SK-N-SH (cell line): ENCODE measurements around the gene GFOD2.

ENCODE experiments used
- CHD2 ChIP-seq: fragments of 150-350 bp; IDR thresholded peaks from 2 replicates; pipeline ENCODE4 v1.6.1; 2018; ENCODE audit warnings: low read length; ENCODE audit not compliant: partially characterized antibody
- CTCF ChIP-seq: fragments of 200-600 bp; sonication (generic); IDR thresholded peaks from 2 replicates; pipeline ENCODE4 v1.6.1; 2017; ENCODE audit warnings: antibody characterized with exemption, mild to moderate bottlenecking, moderate library complexity
- RCOR1 ChIP-seq: fragments of 150-350 bp; IDR thresholded peaks from 2 replicates; pipeline ENCODE4 v1.6.1; 2017; ENCODE audit warnings: antibody characterized with exemption, low read length
- RFX5 ChIP-seq: IDR thresholded peaks from 2 replicates; pipeline ENCODE4 v1.6.1; 2012; ENCODE audit warnings: mild to moderate bottlenecking, improper control_type of control experiment, low read length

DNA sequence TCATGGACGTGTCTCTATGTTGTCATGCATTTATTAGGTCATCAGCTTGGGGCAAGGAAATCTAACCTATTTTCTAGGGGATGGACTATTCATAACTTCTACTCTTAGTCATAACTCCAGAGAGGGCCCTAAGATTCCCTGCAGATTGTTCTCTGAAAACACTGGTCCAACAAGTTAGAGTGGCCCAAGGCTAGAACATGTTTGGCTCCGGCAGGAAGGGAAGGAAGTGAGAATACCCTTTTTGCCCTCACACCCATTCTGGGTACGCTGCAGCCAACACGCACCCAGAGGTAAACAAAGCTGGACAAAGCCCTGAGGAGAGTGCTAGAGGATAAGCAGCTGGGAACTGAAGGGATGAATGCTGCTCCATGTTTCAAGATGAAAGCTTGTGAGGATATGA lies 42.6 kb downstream of the GFOD2 start:
- no peak for TF ChIP-seq RCOR1
- TF ChIP-seq RFX5, result no peak
- no peak for TF ChIP-seq CHD2
- TF ChIP-seq CTCF, result no peak
